Mesodermal cell (in vitro differentiated cells): Measurements from ENCODE around the gene TMEM171.
A peak's percentile ranks its signal among the peaks of the same experiment; 100 is the strongest.

Experiments
- H3K27ac ChIP-seq: 2 replicates; pipeline ENCODE4 v1.7.0; 2013; ENCODE audit warnings: mild to moderate bottlenecking, low read depth, low read length, moderate library complexity; ENCODE audit not compliant: severe bottlenecking
- H3K36me3 ChIP-seq: 2 replicates; pipeline ENCODE4 v1.7.1; 2013; ENCODE audit warnings: mild to moderate bottlenecking, low read length, moderate library complexity; ENCODE audit not compliant: control insufficient read depth, insufficient read depth
- H3K4me1 ChIP-seq: one replicate; pipeline ENCODE4 v1.7.1; 2013; ENCODE audit warnings: mild to moderate bottlenecking, low read length; ENCODE audit not compliant: insufficient read depth, control insufficient read depth, poor library complexity, severe bottlenecking
- H3K4me3 ChIP-seq: 2 replicates; pipeline ENCODE4 v1.7.0; 2013; ENCODE audit warnings: low read length, control low read depth, mild to moderate bottlenecking; ENCODE audit not compliant: insufficient read depth, poor library complexity, severe bottlenecking; ENCODE audit errors: extremely low read depth
- H3K9me3 ChIP-seq: 2 replicates; pipeline ENCODE4 v1.7.1; 2013; ENCODE audit warnings: mild to moderate bottlenecking, low read length, moderate library complexity; ENCODE audit not compliant: control insufficient read depth
- WGBS, 2 experiments: methylation state at CpG; one replicate each; pipeline ENCODE4 v1.1.5; 2013; ENCODE audit warnings: missing lambda C conversion rate in 2 of 2; ENCODE audit not compliant: insufficient coverage in 2 of 2; 5-methylcytosine and 5-hydroxymethylcytosine counted together

TMEM171 gene

DNA sequence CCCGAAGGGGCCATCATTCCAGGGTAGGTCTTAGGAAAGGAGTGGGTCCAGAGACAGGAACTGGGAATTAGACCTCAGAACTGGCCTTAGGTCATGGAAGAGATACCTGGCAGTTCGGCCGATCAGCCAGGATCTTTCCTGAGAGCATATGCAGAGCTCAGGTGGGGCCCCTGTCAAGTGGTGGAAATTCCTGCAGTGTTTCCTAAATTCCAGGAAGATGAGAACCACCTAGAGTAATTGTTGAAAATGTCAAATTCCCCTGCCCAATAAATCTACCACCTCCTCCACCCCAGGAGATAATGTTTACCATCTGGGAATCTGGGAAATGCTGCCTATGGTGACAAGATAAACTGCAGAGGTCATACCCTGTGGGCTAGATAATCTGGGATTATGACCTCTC lies 14.6 kb downstream of the TMEM171 start:
- 94 to 96% methylated on average over 3 of the region's 3 CpGs for WGBS, 2 experiments
- peak overlapping the region; percentile 25 for H3K27ac ChIP-seq
- peaks cover 16% of the 10 kb centered on the region for H3K4me1 ChIP-seq
- no peak overlapping the region for H3K4me3 ChIP-seq
- H3K36me3 ChIP-seq, result no peaks in the 10 kb centered on the region
- H3K9me3 ChIP-seq, result no peaks in the 10 kb centered on the region

DNA sequence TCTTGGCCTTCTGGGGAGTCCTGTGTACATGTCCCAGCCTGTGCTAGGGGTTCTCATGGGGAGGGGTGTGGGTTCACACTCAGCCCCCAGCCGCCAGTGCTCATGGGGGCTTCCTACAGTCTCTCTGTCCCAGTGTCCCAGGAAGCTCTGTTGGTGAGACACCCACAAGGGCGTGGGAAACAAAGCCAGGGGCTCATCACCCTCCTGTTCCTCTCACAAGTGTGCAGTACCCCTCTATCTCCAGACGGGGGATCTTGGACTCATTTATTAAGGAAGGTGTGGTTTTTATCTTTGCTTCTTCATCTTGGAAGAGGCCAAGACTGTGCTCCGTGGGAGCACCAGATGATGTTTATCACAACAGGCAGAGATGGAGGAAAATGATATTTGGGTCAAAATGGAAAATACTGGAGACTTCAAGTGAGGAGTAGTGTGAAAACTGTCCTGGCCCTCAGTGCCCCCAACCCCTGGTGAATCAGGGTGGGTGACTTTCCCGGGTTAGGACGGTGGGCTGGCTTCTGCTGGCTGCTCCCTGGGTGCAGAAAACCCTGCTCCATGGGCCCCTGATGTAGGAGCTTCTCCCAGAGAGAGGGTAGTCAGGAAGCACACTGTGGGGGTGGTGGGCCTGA lies 15.2 kb downstream of the TMEM171 start:
- no peaks in the 10 kb centered on the region for H3K9me3 ChIP-seq
- H3K36me3 ChIP-seq, result no peaks in the 10 kb centered on the region
- peak overlapping the region; percentile 25 for H3K27ac ChIP-seq
- peaks cover 16% of the 10 kb centered on the region for H3K4me1 ChIP-seq
- 79 to 93% methylated on average over 3 to 4 of the region's 6 CpGs for WGBS, 2 experiments
- no peak overlapping the region for H3K4me3 ChIP-seq

DNA sequence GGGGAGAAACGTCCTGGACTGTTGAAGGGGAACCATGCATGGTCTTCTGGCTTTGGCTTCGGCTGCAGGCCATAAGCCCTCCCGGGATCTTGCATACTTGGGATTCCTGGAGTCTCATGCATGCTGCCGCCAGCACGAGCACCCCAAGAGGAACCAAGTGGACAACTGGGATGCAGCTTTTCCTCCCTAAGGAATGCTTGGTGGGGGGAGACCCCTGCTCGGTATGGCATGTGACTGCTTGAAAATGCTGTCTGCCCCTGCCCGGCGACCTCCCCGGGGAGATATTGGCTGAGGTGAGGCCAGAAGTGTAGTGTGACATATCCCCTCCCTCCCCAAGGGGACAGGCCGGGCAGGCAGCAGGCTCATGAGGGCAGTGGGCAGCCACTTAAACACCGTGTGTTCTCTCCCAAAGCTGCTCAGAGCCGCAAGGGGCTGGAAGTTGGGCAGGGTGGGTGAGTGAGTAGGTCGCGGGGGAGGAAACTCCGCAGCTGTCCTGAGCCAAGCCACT lies 15.7 kb downstream of the TMEM171 start:
- H3K27ac ChIP-seq, result peak overlapping the region; percentile 67
- no peaks in the 10 kb centered on the region for H3K9me3 ChIP-seq
- H3K4me1 ChIP-seq, result peaks cover 16% of the 10 kb centered on the region
- 56 to 60% methylated on average over 10 to 15 of the region's 15 CpGs for whole genome bisulfite sequencing, 2 experiments
- H3K36me3 ChIP-seq, result no peaks in the 10 kb centered on the region
- H3K4me3 ChIP-seq, result no peak overlapping the region

DNA sequence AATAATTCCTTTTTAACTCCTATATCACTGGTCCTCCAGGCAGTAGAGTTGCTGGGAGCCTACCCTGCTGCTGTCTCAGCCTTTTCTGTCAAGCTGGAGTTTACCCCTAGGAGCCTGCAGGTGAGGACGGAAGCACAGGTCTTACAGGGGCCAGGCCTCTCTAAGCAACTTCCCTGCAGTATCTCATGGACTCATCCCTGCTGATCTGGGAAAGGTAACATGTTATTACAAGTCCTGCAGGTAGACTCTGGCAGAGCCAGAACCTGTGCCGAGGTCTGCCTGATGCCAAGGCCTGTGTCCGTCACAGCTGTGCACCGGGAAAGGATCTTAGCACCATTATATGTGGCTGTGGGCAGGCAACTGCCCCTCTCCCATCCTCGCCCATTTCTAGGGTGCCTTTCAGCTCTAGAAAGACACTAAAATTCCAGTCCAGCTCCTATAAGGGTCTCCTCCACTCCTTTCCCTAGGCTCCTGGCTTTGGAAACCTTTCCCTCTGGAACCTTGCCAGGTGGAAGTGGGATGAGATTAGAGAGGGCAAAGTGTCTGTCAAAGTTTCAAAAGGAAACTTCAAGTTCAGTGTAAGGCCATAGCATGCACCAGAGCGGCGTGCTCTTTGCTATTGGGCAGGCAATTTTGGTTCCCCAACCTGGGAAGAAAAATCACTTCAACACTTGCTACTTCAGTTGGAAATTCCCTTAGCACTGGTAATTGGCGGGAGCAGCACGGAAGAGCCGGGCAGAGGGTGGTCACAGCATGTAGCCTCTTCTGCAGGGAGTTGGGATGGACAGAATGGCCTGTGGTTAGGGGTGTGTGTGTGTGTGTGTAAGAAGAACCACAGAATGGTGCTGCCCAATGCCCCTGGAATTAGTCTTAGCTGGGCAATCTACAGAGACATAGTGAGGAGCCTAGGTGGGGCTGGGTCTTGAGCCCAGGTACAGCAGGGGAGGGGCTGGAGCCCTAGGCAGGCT lies 17.5 kb downstream of the TMEM171 start:
- H3K4me1 ChIP-seq, result peaks cover 16% of the 10 kb centered on the region
- 86 to 89% methylated on average over 6 to 8 of the region's 10 CpGs for WGBS, 2 experiments
- no peak overlapping the region for H3K27ac ChIP-seq
- no peaks in the 10 kb centered on the region for H3K36me3 ChIP-seq
- H3K9me3 ChIP-seq, result no peaks in the 10 kb centered on the region
- no peak overlapping the region for H3K4me3 ChIP-seq

DNA sequence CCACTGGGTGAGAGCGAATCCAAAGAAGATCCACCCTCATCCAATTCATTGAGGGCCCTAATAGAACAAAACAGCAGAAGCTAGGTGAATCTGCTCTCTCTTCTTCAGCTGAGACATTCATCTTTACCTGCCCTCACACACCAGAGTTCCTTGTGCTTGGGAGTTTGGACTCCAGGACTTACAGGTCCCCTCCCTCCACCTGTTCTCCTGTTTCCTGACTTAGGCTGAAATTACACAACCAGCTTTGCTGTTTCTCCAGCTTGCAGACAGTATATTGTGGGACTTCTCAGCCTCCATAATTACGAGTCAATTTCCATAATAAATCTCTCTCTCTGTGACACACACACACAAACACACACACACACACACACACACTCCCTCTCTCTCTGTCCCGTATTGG lies 19.1 kb downstream of the TMEM171 start:
- Histone ChIP-seq H3K9me3 (no peaks in the 10 kb centered on the region), H3K4me3 (no peak overlapping the region), H3K4me1 (peaks cover 16% of the 10 kb centered on the region), H3K36me3 (no peaks in the 10 kb centered on the region), H3K27ac (no peak overlapping the region)
- 75 to 88% methylated on average over 1 to 2 of the region's 3 CpGs for WGBS, 2 experiments

DNA sequence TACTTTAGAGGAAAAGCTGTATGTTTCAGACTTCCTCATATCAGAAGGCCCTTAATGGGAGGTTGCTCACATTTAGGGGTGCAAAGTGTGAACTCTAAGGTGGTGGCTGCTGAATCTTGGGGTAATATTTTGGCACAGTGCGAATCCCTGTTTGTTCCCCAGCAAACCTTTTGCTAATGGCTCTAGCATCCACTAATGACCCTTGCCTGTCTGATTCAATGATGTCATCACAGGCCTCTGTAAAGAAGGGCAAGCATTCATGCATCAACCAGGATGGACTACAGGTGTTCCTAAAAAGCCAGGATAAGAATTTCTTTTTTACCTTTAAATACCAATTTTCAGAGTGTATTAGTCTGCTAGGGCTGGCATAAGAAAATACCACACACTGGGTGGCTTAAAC lies 20.4 kb downstream of the TMEM171 start:
- no peaks in the 10 kb centered on the region for H3K36me3 ChIP-seq
- H3K9me3 ChIP-seq, result no peaks in the 10 kb centered on the region
- peaks cover 8% of the 10 kb centered on the region for H3K4me1 ChIP-seq
- H3K27ac ChIP-seq, result no peak overlapping the region
- 100% methylated on average over 1 of the region's 1 CpG for WGBS, 2 experiments
- H3K4me3 ChIP-seq, result no peak overlapping the region

DNA sequence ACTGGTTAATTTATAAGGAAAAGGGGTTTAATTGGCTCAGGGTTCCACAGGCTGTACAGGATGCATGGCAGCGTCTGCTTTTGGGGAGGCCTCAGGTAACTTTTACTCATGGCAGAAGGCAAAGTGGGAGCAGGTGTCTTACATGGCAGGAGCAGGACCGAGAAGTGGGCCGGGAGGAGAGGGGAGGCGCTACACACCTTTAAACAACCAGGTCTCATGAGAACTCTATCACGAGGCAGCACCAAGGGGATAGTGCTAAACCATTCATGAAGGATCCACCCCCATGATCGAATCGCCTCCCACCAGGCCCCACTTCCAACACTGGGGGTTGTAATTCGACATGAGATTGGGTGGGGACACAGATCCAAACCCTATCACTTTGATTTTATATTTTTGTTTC lies 21.7 kb downstream of the TMEM171 start:
- Histone ChIP-seq H3K9me3 (no peaks in the 10 kb centered on the region), H3K4me1 (no peaks in the 10 kb centered on the region), H3K36me3 (no peaks in the 10 kb centered on the region), H3K27ac (no peak overlapping the region), H3K4me3 (no peak overlapping the region)
- WGBS, 2 experiments, result 86 to 100% methylated on average over 1 to 4 of the region's 8 CpGs

DNA sequence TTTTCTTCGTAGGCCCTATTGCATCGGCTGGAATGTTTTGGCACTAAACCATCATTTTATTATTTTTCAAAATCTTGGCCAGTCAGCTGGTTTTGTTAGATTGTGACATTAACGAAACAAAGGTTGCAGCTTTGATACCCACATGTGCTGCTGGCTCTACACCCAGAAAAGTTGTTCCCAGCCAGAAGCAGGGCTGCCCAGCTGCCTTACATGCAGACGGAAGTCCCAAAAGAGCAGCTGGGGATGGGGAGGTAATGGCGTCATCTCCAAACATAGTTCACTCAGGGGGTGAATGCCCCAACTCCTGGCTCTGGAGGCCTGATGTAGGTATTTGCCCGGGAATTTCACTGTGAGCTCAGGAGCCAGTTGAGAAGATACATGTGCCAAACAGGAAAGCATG lies 23.3 kb downstream of the TMEM171 start:
- Histone ChIP-seq H3K36me3 (no peaks in the 10 kb centered on the region), H3K27ac (no peak overlapping the region), H3K4me3 (no peak overlapping the region), H3K9me3 (no peaks in the 10 kb centered on the region), H3K4me1 (no peaks in the 10 kb centered on the region)
- WGBS, 2 experiments, result 88 to 100% methylated on average over 3 to 6 of the region's 6 CpGs

DNA sequence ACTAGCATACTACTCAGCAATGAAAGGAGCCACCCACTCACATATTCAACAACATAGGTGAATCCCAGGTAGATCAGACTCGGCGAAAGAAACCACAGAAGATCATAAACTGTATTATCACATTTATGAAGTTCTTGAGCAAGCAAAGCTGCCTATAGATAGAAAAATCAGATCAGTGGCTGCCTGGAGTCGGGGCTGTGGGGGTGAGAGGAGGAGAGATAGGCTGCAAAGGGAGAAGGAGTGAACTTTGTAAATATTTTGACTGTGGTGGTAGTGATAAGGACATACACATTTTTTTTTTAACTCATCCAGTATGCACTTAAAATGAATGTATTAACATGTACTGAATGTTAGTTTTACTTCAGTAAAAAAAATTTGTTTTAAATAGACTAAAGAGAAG lies 29.2 kb downstream of the TMEM171 start:
- no peak overlapping the region for H3K4me3 ChIP-seq
- H3K4me1 ChIP-seq, result no peaks in the 10 kb centered on the region
- no CpG with 5 or more reads among the region's 3 CpGs for WGBS, 2 experiments
- H3K27ac ChIP-seq, result no peak overlapping the region
- no peaks in the 10 kb centered on the region for H3K9me3 ChIP-seq
- no peaks in the 10 kb centered on the region for H3K36me3 ChIP-seq

DNA sequence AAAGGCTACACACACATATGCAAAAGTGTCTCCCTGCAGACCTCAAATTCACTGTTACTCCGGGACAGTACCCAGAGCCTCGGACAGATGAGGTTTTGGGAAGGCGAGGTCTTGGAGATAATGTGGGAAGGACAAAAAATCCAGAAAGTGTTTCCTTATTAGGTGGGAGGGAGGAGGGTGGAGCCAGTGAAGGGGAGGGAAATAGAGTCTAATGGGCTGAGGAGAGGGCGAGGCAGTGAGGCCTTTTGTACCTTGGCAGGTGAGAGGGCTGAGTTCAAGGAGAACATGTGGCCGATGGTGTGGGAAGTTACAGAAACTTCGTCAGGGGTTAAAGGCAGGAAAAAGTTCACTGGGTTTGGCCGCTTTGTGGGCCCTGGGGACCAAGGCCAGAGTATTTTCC lies 30.5 kb downstream of the TMEM171 start:
- Histone ChIP-seq H3K4me3 (no peak overlapping the region), H3K36me3 (no peaks in the 10 kb centered on the region), H3K27ac (no peak overlapping the region), H3K4me1 (peaks cover 8% of the 10 kb centered on the region), H3K9me3 (no peaks in the 10 kb centered on the region)
- WGBS, 2 experiments, result 37 to 80% methylated on average over 3 to 6 of the region's 7 CpGs
